Measurements from ENCODE around the gene OSBPL3.

The OSBPL3 gene

GRCh38 chr7:24821754-24822054 is 158.3 kb downstream of the OSBPL3 start:
- peak overlapping the region; percentile 98 for H3K27ac Mint-ChIP-seq
- peaks cover 74% of the 10 kb centered on the region for H3K4me1 Mint-ChIP-seq
- H3K9me3 Mint-ChIP-seq, result no peaks in the 10 kb centered on the region
- no peak for DNase-seq
- CTCF ChIA-PET, result interaction anchor here (1.1 to 4.1 kb wide), 11 partner anchors 15 to 277 kb away, joined by 3 to 82 read pairs (median 7); partner anchors contain the start of gene OSBPL3
- H3K36me3 Mint-ChIP-seq, result peaks cover 56% of the 10 kb centered on the region
- H3K4me3 Mint-ChIP-seq, result peak overlapping the region; percentile 15
- H3K27me3 Mint-ChIP-seq, result no peaks in the 10 kb centered on the region

DNA sequence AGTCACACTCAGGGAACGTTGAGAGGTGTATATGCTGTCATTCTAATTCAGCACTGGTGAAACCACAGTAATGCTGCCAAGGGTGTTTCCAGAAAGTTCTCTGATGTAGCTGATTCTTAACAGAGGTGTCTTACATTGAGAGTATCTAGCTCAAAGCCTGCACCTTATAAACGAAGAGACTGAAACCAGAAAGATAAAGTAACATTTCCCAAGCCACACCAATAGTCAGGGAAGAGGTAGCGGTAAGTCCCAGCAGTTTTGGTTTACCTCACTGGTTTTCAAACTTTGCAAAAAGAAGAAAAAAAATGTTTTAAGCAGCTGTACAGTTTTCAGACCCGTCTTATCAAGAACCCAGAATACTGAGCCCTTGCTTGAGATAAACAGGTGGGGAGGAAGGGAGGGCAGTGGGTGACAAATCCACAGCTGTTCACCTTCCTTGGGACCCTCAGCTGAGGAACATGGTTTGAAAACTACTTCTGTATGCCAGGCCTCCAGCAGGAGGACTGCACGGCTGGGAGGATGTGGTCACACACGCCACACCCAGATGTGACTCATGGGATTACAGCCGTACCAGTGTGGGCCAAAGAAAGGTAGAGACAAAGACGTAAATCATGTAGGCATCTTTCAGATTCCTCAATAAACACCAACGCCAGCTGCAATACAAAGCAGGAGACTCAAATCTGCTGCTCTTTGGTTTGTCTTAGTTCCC is 158.8 kb downstream of the OSBPL3 start:
- DNase-seq, result peak; percentile 89
- peaks cover 69% of the 10 kb centered on the region for H3K4me1 Mint-ChIP-seq
- peak overlapping the region; percentile 98 for H3K27ac Mint-ChIP-seq
- H3K27me3 Mint-ChIP-seq, result no peaks in the 10 kb centered on the region
- peak overlapping the region; percentile 15 for H3K4me3 Mint-ChIP-seq
- H3K36me3 Mint-ChIP-seq, result peaks cover 56% of the 10 kb centered on the region
- H3K9me3 Mint-ChIP-seq, result no peaks in the 10 kb centered on the region
- CTCF ChIA-PET, result interaction anchor here (0.6 to 4.1 kb wide), 31 partner anchors 9 to 615 kb away, joined by 3 to 82 read pairs (median 5); partner anchors contain the start of gene OSBPL3

DNA sequence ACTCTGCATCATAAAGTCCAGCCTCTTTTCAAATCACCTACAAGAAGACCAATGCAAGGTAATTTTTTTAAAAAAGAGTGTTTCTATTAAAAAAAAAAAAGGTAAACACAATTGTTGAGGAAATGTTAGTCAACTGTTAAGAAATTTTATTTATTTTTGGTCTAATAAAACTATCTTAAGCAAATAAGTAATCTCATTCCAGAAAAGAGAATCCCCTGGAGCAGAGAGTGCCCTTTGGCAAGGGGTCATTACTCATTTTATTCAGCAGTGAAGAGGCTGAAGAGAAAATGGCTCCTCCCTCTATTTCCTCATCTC is 159.3 kb downstream of the OSBPL3 start:
- Mint-ChIP-seq H3K36me3 (peaks cover 54% of the 10 kb centered on the region), H3K27ac (peak overlapping the region; percentile 98), H3K27me3 (no peaks in the 10 kb centered on the region), H3K4me3 (peak overlapping the region; percentile 60), H3K9me3 (no peaks in the 10 kb centered on the region), H3K4me1 (peaks cover 64% of the 10 kb centered on the region)
- DNase-seq, result no peak
- CTCF ChIA-PET, result interaction anchor here (0.6 to 4.1 kb wide), 30 partner anchors 9 to 614 kb away, joined by 3 to 82 read pairs (median 6); partner anchors contain the start of gene OSBPL3

DNA sequence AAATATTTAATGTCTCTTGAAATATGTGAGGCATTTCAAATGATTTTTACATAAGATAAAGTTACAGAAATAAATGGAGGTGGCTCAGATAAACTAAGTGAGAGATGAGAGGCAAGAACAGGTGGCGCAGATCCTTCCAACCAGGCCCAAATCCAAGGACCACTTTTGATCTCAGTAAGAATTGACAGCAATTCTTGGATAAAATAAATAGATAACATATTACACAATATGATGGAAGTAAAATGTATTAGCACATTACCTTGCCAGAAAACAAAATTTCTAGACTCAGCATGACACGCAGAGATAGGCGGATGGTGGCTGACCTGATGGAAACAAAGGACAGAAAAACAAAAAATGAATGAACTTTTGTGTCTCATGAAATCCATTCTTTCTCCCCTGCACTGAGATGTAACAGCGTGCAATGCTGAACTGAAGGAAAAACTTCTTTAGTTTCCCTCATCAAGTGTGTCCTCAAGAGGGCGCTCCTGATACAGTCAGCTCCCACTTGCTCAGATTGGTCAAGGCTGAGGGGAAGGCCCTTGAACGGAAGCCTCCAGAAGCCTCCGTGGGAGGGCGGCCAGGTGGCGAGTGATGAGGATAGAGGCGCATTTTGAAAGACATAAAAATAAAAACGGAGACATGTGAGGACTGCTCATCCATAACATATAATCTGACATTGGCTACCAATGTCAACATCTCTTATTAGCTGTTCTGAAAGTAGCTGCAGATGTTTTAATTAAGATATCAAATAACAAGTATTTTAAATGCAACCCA is 159.9 kb downstream of the OSBPL3 start:
- Mint-ChIP-seq H3K9me3 (no peaks in the 10 kb centered on the region), H3K36me3 (peaks cover 49% of the 10 kb centered on the region), H3K4me1 (peaks cover 58% of the 10 kb centered on the region), H3K4me3 (peak overlapping the region; percentile 60), H3K27ac (peak overlapping the region; percentile 98), H3K27me3 (no peaks in the 10 kb centered on the region)
- CTCF ChIA-PET, result interaction anchor here (0.6 to 4.1 kb wide), 27 partner anchors 8 to 278 kb away, joined by 3 to 82 read pairs (median 6); partner anchors contain the start of gene OSBPL3
- peak; percentile 83 for DNase-seq

GRCh38 chr7:24817339-24817738 is 162.6 kb downstream of the OSBPL3 start:
- no peak overlapping the region for H3K4me3 Mint-ChIP-seq
- DNase-seq, result no peak
- no peaks in the 10 kb centered on the region for H3K9me3 Mint-ChIP-seq
- H3K4me1 Mint-ChIP-seq, result peaks cover 34% of the 10 kb centered on the region
- H3K36me3 Mint-ChIP-seq, result peaks cover 40% of the 10 kb centered on the region
- CTCF ChIA-PET, result interaction anchor here (1.6 kb wide), 1 partner anchor 273 kb away, joined by 4 read pairs; no protein-coding TSS in a partner anchor
- H3K27ac Mint-ChIP-seq, result no peak overlapping the region
- no peaks in the 10 kb centered on the region for H3K27me3 Mint-ChIP-seq

- Mint-ChIP-seq H3K27ac (no peak overlapping the region), H3K4me3 (no peak overlapping the region), H3K9me3 (no peaks in the 10 kb centered on the region), H3K36me3 (peaks cover 41% of the 10 kb centered on the region), H3K4me1 (peaks cover 29% of the 10 kb centered on the region), H3K27me3 (no peaks in the 10 kb centered on the region)
- CTCF ChIA-PET, result interaction anchor here (1.1 to 1.6 kb wide), 3 partner anchors 9 to 273 kb away, joined by 4 read pairs; no protein-coding TSS in a partner anchor
- no peak for DNase-seq
These were observed 163.1 kb downstream of the OSBPL3 start for GRCh38 chr7:24816868-24817267.

DNA sequence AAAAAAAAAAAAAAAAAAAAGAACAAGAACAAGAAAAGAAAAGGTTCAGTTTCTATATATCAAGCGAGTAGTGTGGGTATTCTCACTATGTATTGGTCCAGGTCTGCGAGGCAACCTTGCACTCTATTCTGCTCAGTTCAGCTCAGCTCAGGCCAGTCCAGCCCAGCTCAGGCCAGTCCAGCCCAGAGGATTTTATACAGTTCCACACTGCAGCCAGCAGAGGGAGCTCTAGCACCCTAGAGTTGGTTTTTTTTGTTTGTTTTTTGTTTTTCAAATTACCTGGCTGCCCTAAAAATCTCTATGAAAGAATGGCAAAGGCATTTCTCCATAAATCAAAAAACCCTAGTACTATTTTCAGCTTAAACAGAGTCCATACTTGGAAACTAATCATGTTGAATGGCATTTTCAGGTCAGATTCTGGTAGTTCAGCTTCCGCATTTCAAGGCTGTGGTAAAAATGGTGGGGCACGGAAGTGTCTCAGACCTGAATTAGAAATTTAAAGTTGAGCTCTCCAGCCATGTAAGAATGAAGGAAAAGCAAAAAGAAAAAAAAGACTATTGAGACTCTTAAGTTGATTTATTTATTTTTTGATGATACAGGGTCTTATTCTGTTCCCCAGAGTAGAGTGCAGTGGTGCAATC is 167.6 kb downstream of the OSBPL3 start:
- Mint-ChIP-seq H3K36me3 (peaks cover 61% of the 10 kb centered on the region), H3K4me1 (no peaks in the 10 kb centered on the region), H3K27ac (no peak overlapping the region), H3K4me3 (no peak overlapping the region), H3K9me3 (no peaks in the 10 kb centered on the region), H3K27me3 (no peaks in the 10 kb centered on the region)
- peak; percentile 60 for DNase-seq
- CTCF ChIA-PET, result interaction anchor here (0.6 to 3.4 kb wide), 42 partner anchors 8 to 297 kb away, joined by 3 to 50 read pairs (median 4); partner anchors contain the start of gene OSBPL3

DNA sequence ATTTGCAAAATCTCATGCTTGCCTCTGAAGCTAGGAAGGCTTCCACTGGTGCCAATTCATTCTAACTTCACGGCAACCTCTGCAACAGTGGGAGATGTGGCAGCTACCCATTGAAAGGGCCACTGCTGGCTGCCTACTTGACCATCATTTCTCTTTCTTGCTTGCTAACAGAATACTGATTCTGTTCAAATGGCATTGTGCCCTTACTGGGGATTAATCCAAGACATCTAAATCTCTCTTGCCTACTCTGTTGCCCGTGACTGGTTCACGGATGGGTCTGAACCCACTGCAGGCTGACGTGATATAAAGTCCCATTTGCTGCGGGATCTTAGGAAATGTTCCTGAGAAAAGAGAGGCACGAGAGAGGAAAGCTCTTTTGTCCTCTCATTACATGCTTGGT is 171.5 kb downstream of the OSBPL3 start:
- Mint-ChIP-seq H3K9me3 (no peaks in the 10 kb centered on the region), H3K36me3 (peaks cover 56% of the 10 kb centered on the region), H3K27ac (no peak overlapping the region), H3K27me3 (no peaks in the 10 kb centered on the region), H3K4me3 (no peak overlapping the region), H3K4me1 (no peaks in the 10 kb centered on the region)
- DNase-seq, result no peak
- CTCF ChIA-PET, result interaction anchor here (2.0 to 2.7 kb wide), 2 partner anchors 12 to 290 kb away, joined by 9 to 11 read pairs; no protein-coding TSS in a partner anchor

- Mint-ChIP-seq H3K27me3 (no peaks in the 10 kb centered on the region), H3K9me3 (peaks cover 4% of the 10 kb centered on the region), H3K36me3 (peaks cover 53% of the 10 kb centered on the region), H3K4me1 (peaks cover 13% of the 10 kb centered on the region), H3K27ac (no peak overlapping the region), H3K4me3 (no peak overlapping the region)
- CTCF ChIA-PET, result interaction anchor here (1.3 to 1.5 kb wide), 2 partner anchors 10 to 291 kb away, joined by 3 to 8 read pairs; no protein-coding TSS in a partner anchor
- no peak for DNase-seq
These were observed 177.7 kb downstream of the OSBPL3 start for GRCh38 chr7:24802300-24802699.

DNA sequence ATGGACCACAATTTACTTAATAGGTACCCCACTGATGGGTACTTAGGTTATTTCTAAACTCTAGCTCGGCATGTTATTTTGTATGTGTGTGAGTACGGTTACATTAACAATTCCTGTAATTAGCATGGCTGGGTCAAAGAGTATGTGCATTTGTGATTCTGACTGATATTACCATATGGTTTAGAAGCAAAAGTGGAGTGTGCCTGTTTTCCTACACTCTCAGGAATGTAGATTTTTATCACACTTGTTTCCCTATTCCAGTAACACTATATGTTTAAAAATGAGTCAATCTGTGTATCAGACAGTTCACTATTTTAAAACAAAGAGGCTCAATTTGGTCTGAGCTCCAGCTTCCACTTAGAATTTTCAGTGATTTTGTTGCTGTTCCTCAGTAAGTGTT is 178.1 kb downstream of the OSBPL3 start:
- Mint-ChIP-seq H3K4me3 (no peak overlapping the region), H3K4me1 (peaks cover 13% of the 10 kb centered on the region), H3K9me3 (peaks cover 4% of the 10 kb centered on the region), H3K27ac (no peak overlapping the region), H3K27me3 (no peaks in the 10 kb centered on the region), H3K36me3 (peaks cover 56% of the 10 kb centered on the region)
- no peak for DNase-seq
- CTCF ChIA-PET, result interaction anchor here (1.3 to 1.5 kb wide), 2 partner anchors 11 to 291 kb away, joined by 3 to 8 read pairs; no protein-coding TSS in a partner anchor

- no peak for DNase-seq
- Mint-ChIP-seq H3K9me3 (peaks cover 4% of the 10 kb centered on the region), H3K4me1 (peaks cover 14% of the 10 kb centered on the region), H3K4me3 (no peak overlapping the region), H3K36me3 (peaks cover 56% of the 10 kb centered on the region), H3K27me3 (no peaks in the 10 kb centered on the region), H3K27ac (peak overlapping the region; percentile 63)
- CTCF ChIA-PET, result interaction anchor here (0.6 to 2.5 kb wide), 3 partner anchors 11 to 292 kb away, joined by 3 to 8 read pairs (median 3); no protein-coding TSS in a partner anchor
These were observed 179.3 kb downstream of the OSBPL3 start for GRCh38 chr7:24800667-24801066.

GRCh38 chr7:24800073-24800472 is 179.9 kb downstream of the OSBPL3 start:
- peaks cover 4% of the 10 kb centered on the region for H3K9me3 Mint-ChIP-seq
- no peak overlapping the region for H3K27ac Mint-ChIP-seq
- no peak overlapping the region for H3K4me3 Mint-ChIP-seq
- DNase-seq, result no peak
- peaks cover 60% of the 10 kb centered on the region for H3K36me3 Mint-ChIP-seq
- H3K4me1 Mint-ChIP-seq, result peaks cover 15% of the 10 kb centered on the region
- H3K27me3 Mint-ChIP-seq, result no peaks in the 10 kb centered on the region
- CTCF ChIA-PET, result interaction anchor here (2.5 kb wide), 1 partner anchor 12 kb away, joined by 8 read pairs; no protein-coding TSS in a partner anchor

GRCh38 chr7:24799506-24799905 is 180.5 kb downstream of the OSBPL3 start:
- no peak overlapping the region for H3K4me3 Mint-ChIP-seq
- no peak overlapping the region for H3K27ac Mint-ChIP-seq
- H3K4me1 Mint-ChIP-seq, result peaks cover 21% of the 10 kb centered on the region
- CTCF ChIA-PET, result interaction anchor here (2.5 kb wide), 1 partner anchor 13 kb away, joined by 8 read pairs; no protein-coding TSS in a partner anchor
- DNase-seq, result no peak
- peaks cover 63% of the 10 kb centered on the region for H3K36me3 Mint-ChIP-seq
- no peaks in the 10 kb centered on the region for H3K27me3 Mint-ChIP-seq
- peaks cover 4% of the 10 kb centered on the region for H3K9me3 Mint-ChIP-seq

- CTCF ChIA-PET, result no interaction called here
- peaks cover 29% of the 10 kb centered on the region for H3K4me1 Mint-ChIP-seq
- H3K36me3 Mint-ChIP-seq, result peaks cover 55% of the 10 kb centered on the region
These were observed 181.7 kb downstream of the OSBPL3 start for GRCh38 chr7:24798261-24798660.

More at GRCh38 chr7:24798261-24798660, 181.7 kb downstream of the OSBPL3 start:
- Mint-ChIP-seq H3K27me3 (no peaks in the 10 kb centered on the region), H3K27ac (no peak overlapping the region), H3K9me3 (peaks cover 4% of the 10 kb centered on the region), H3K4me3 (no peak overlapping the region)
- no peak for DNase-seq

Measured in activated naive CD4-positive, alpha-beta T cell treated with anti-CD3 and anti-CD28 coated beads, Interleukin-2, amount 10 ng/mL, durations not matched to agents 7 days and 5 days (primary cell).